Right atrium auricular region (tissue), 2 donors: ENCODE data around the gene TEX44. TPM values are rescaled to one million over a fixed set of nuclear protein-coding genes. Genes with fewer than 3 reads are reported as not detected.

Source experiments
- DNase-seq: peaks from one replicate; pipeline ENCODE4 v3.0.0-alpha.2; 2019; ENCODE audit warnings: low spot score
- H3K27ac ChIP-seq, 2 donors: fragments of 200-600 bp; sonication (generic); 1 replicate in 1 of 2; 2 replicates in 1 of 2; pipeline ENCODE4 v1.5.1; 2016 to 2019
- H3K27me3 ChIP-seq, 2 donors: fragments of 200-600 bp; sonication (generic); one replicate each; pipeline versions ENCODE4 v1.5.1 to v1.6.0; 2017 to 2019
- H3K36me3 ChIP-seq: fragments of 200-600 bp; sonication (generic); one replicate; pipeline ENCODE4 v1.5.1; 2016
- H3K4me1 ChIP-seq, 2 donors: fragments of 200-600 bp; sonication (generic); one replicate each; pipeline versions ENCODE4 v1.5.1 to v1.6.0; 2017 to 2019
- H3K4me3 ChIP-seq, 2 donors: fragments of 200-600 bp; sonication (generic); 1 replicate in 1 of 2; 2 replicates in 1 of 2; pipeline ENCODE4 v1.5.1; 2017 to 2019; ENCODE audit warnings: mild to moderate bottlenecking in 1 of 2, moderate library complexity in 1 of 2
- H3K9me3 ChIP-seq, 2 donors: fragments of 200-600 bp; sonication (generic); one replicate each; pipeline ENCODE4 v1.5.1; 2019
- CTCF ChIP-seq, 2 donors: fragments of 200-600 bp; sonication (generic); IDR thresholded peaks; one replicate each; pipeline ENCODE4 v1.5.1; 2019; ENCODE audit warnings: antibody characterized with exemption in 2 of 2
- total RNA-seq, 2 donors: library from RNA; depleted of rRNA; stranded (reverse); fragments of >200 nt; gene quantifications; one replicate each; pipeline ENCODE4 v1.1.0, GENCODE V29; 2016

TEX44 gene
- total RNA-seq, 2 donors from 2014 or later = not detected

GRCh38 chr2:231601356-231602229 lies 8.9 kb downstream of the TEX44 start:
- no peaks in the 10 kb centered on the region for H3K9me3 ChIP-seq
- peak overlapping the region; percentile 7 to 40 for H3K27ac ChIP-seq
- DNase-seq = peak; percentile 87
- peaks cover 0 to 45% of the 10 kb centered on the region in 2 donors for H3K4me1 ChIP-seq
- no peaks in the 10 kb centered on the region for H3K27me3 ChIP-seq
- TF ChIP-seq CTCF (IDR thresholded peaks at IDR 0.05) = peak; percentile 77 to 89
- no peaks in the 10 kb centered on the region for H3K36me3 ChIP-seq
- H3K4me3 ChIP-seq = no peak overlapping the region

GRCh38 chr2:231602859-231603467 lies 10.3 kb downstream of the TEX44 start:
- TF ChIP-seq CTCF (IDR thresholded peaks at IDR 0.05) = no peak
- H3K27ac ChIP-seq = peak overlapping the region; percentile 96 to 100
- no peaks in the 10 kb centered on the region for H3K9me3 ChIP-seq
- H3K27me3 ChIP-seq = no peaks in the 10 kb centered on the region
- H3K36me3 ChIP-seq = no peaks in the 10 kb centered on the region
- no peak overlapping the region for H3K4me3 ChIP-seq
- DNase-seq = no peak
- peaks cover 0 to 37% of the 10 kb centered on the region in 2 donors for H3K4me1 ChIP-seq

GRCh38 chr2:231604101-231604684 lies 11.5 kb downstream of the TEX44 start:
- no peak for DNase-seq
- Histone ChIP-seq H3K27me3 (no peaks in the 10 kb centered on the region), H3K9me3 (no peaks in the 10 kb centered on the region), H3K36me3 (no peaks in the 10 kb centered on the region), H3K4me3 (peak overlapping the region; percentile 52 to 62), H3K27ac (peak overlapping the region; percentile 96 to 100), H3K4me1 (peaks cover 0 to 37% of the 10 kb centered on the region in 2 donors)
- no peak for TF ChIP-seq CTCF (IDR thresholded peaks at IDR 0.05)

GRCh38 chr2:231604685-231605606 lies 12.3 kb downstream of the TEX44 start:
- peak overlapping the region; percentile 52 to 62 for H3K4me3 ChIP-seq
- peaks cover 0 to 37% of the 10 kb centered on the region in 2 donors for H3K4me1 ChIP-seq
- H3K27me3 ChIP-seq = no peaks in the 10 kb centered on the region
- H3K27ac ChIP-seq = peak overlapping the region; percentile 96 to 100
- peak; percentile 11 to 44 for TF ChIP-seq CTCF (IDR thresholded peaks at IDR 0.05)
- peak; percentile 100 for DNase-seq
- no peaks in the 10 kb centered on the region for H3K36me3 ChIP-seq
- H3K9me3 ChIP-seq = no peaks in the 10 kb centered on the region

- no peaks in the 10 kb centered on the region for H3K36me3 ChIP-seq
- no peak overlapping the region for H3K4me3 ChIP-seq
- no peak for TF ChIP-seq CTCF (IDR thresholded peaks at IDR 0.05)
- no peaks in the 10 kb centered on the region for H3K27me3 ChIP-seq
- peaks cover 0 to 35% of the 10 kb centered on the region in 2 donors for H3K4me1 ChIP-seq
- H3K27ac ChIP-seq = peak overlapping the region; percentile 96 to 100
- H3K9me3 ChIP-seq = no peaks in the 10 kb centered on the region
- no peak for DNase-seq
Measured at GRCh38 chr2:231605607-231606091, 13.0 kb downstream of the TEX44 start.
